ENCODE results near the gene SMCO2.
"Not testable (repeated sequence)": the region's sequence is repeated elsewhere in the genome, so short reads cannot be mapped to it uniquely, and the experiment has no call there.

SMCO2 gene

GRCh38 chr12:27544858-27545257 lies 98.3 kb downstream of the SMCO2 start:
- H3K36me3 ChIP-seq (ENCODE audit: control insufficient read depth in 1 of 2, insufficient read depth in 2 of 2, low read depth in 1 of 2, low read length in 2 of 2); H3K9ac ChIP-seq (ENCODE audit: low read length); H3K4ac ChIP-seq (ENCODE audit: low read depth in 1 of 2, low read length in 2 of 2); H2BK5ac ChIP-seq (ENCODE audit: low read depth, low read length, poor library complexity, severe bottlenecking); H3K27me3 ChIP-seq (ENCODE audit: control insufficient read depth in 1 of 2, insufficient read depth in 1 of 2, low read length in 2 of 2); H3K18ac ChIP-seq (ENCODE audit: low read depth in 1 of 2, low read length in 2 of 2); H3K4me2 ChIP-seq (ENCODE audit: low read length, poor library complexity, severe bottlenecking); H4K91ac ChIP-seq (ENCODE audit: low read length); H2BK120ac ChIP-seq (ENCODE audit: low read depth, low read length); H3K14ac ChIP-seq (ENCODE audit: low read length in 2 of 2); H2BK12ac ChIP-seq (ENCODE audit: low read length in 2 of 2); DNase-seq; H3K27ac ChIP-seq (ENCODE audit: low read length, poor library complexity, severe bottlenecking); H3K4me3 ChIP-seq (ENCODE audit: insufficient read depth in 1 of 2, low read depth in 1 of 2, low read length in 2 of 2); H2AK5ac ChIP-seq (ENCODE audit: low read length, severe bottlenecking); H4K8ac ChIP-seq (ENCODE audit: low read length); H3K9me3 ChIP-seq (ENCODE audit: control insufficient read depth, low read length); H2AFZ ChIP-seq (ENCODE audit: low read depth, low read length); H3K23ac ChIP-seq (ENCODE audit: low read length in 2 of 2); H2BK15ac ChIP-seq (ENCODE audit: low read depth, poor library complexity, severe bottlenecking): not testable (repeated sequence)
- peaks cover 28% of the 10 kb centered on the region for H3K79me1 ChIP-seq (replicated peaks; ENCODE audit: low read length, poor library complexity, severe bottlenecking)
- peaks cover 10% of the 10 kb centered on the region for H3K4me1 ChIP-seq (ENCODE audit: control insufficient read depth, insufficient read depth, low read depth, low read length)
- no CpG with 5 or more reads among the region's 1 CpG for WGBS

DNA sequence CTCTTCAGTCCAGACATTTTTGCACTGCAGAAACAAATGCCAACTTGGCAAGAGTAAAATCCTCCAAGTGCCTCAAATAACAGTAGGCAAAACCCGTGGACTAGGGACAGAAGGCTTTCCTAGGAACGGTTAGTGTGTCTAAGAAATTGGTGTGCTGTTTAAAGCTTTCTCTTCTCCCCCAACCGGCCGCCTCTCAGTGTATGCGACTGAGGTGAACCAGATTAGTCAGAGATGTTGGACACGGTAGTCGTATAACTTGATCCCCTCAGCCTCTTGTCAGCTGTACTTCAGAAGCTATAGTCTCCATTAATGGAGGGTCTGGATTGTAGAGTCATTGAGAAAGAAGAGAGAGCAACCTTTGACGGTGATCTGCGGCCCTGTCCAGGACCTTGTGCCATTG lies 99.1 kb downstream of the SMCO2 start:
- 86% methylated on average over 9 of the region's 9 CpGs for WGBS
- H3K36me3 ChIP-seq (ENCODE audit: control insufficient read depth in 1 of 2, insufficient read depth in 2 of 2, low read depth in 1 of 2, low read length in 2 of 2): no peaks in the 10 kb centered on the region
- peaks cover 13% of the 10 kb centered on the region for H3K4me1 ChIP-seq (ENCODE audit: control insufficient read depth, insufficient read depth, low read depth, low read length)
- no peak overlapping the region for H4K91ac ChIP-seq (ENCODE audit: low read length)
- no peaks in the 10 kb centered on the region for H3K9me3 ChIP-seq (ENCODE audit: control insufficient read depth, low read length)
- no peak overlapping the region for H3K18ac ChIP-seq (ENCODE audit: low read depth in 1 of 2, low read length in 2 of 2)
- peaks cover 26% of the 10 kb centered on the region for H3K79me1 ChIP-seq (replicated peaks; ENCODE audit: low read length, poor library complexity, severe bottlenecking)
- H2AFZ ChIP-seq (ENCODE audit: low read depth, low read length): no peak overlapping the region
- no peak overlapping the region for H3K4me3 ChIP-seq (ENCODE audit: insufficient read depth in 1 of 2, low read depth in 1 of 2, low read length in 2 of 2)
- no peak overlapping the region for H3K23ac ChIP-seq (ENCODE audit: low read length in 2 of 2)
- peak overlapping the region; percentile 19 to 79 for H2BK12ac ChIP-seq (ENCODE audit: low read length in 2 of 2)
- no peaks in the 10 kb centered on the region for H3K27me3 ChIP-seq (ENCODE audit: control insufficient read depth in 1 of 2, insufficient read depth in 1 of 2, low read length in 2 of 2)
- no peak overlapping the region for H2BK120ac ChIP-seq (ENCODE audit: low read depth, low read length)
- H4K8ac ChIP-seq (ENCODE audit: low read length): peak overlapping the region; percentile 31
- no peak overlapping the region for H3K27ac ChIP-seq (ENCODE audit: low read length, poor library complexity, severe bottlenecking)
- no peak overlapping the region for H3K4me2 ChIP-seq (ENCODE audit: low read length, poor library complexity, severe bottlenecking)
- H2AK5ac ChIP-seq (ENCODE audit: low read length, severe bottlenecking): peak overlapping the region; percentile 59
- no peak overlapping the region for H3K9ac ChIP-seq (ENCODE audit: low read length)
- no peak for DNase-seq
- H2BK15ac ChIP-seq (ENCODE audit: low read depth, poor library complexity, severe bottlenecking): no peak overlapping the region
- H2BK5ac ChIP-seq (ENCODE audit: low read depth, low read length, poor library complexity, severe bottlenecking): no peak overlapping the region
- H3K14ac ChIP-seq (ENCODE audit: low read length in 2 of 2): no peak overlapping the region
- no peak overlapping the region for H3K4ac ChIP-seq (ENCODE audit: low read depth in 1 of 2, low read length in 2 of 2)

GRCh38 chr12:27547592-27547991 lies 101.1 kb downstream of the SMCO2 start:
- Histone ChIP-seq H4K91ac (ENCODE audit: low read length) (peak overlapping the region; percentile 43), H3K14ac (ENCODE audit: low read length in 2 of 2) (no peak overlapping the region), H3K27ac (ENCODE audit: low read length, poor library complexity, severe bottlenecking) (no peak overlapping the region), H2BK15ac (ENCODE audit: low read depth, poor library complexity, severe bottlenecking) (no peak overlapping the region), H2AK5ac (ENCODE audit: low read length, severe bottlenecking) (peak overlapping the region; percentile 74), H3K79me1 (replicated peaks; ENCODE audit: low read length, poor library complexity, severe bottlenecking) (peaks cover 30% of the 10 kb centered on the region), H2BK12ac (ENCODE audit: low read length in 2 of 2) (peak overlapping the region in 1 of 2 experiments; percentile 71), H2BK120ac (ENCODE audit: low read depth, low read length) (no peak overlapping the region), H2AFZ (ENCODE audit: low read depth, low read length) (no peak overlapping the region), H3K4ac (ENCODE audit: low read depth in 1 of 2, low read length in 2 of 2) (peak overlapping the region in 1 of 2 experiments; percentile 46), H3K4me1 (ENCODE audit: control insufficient read depth, insufficient read depth, low read depth, low read length) (peaks cover 12% of the 10 kb centered on the region), H2BK5ac (ENCODE audit: low read depth, low read length, poor library complexity, severe bottlenecking) (no peak overlapping the region), H3K23ac (ENCODE audit: low read length in 2 of 2) (no peak overlapping the region), H3K4me2 (ENCODE audit: low read length, poor library complexity, severe bottlenecking) (no peak overlapping the region), H3K4me3 (ENCODE audit: insufficient read depth in 1 of 2, low read depth in 1 of 2, low read length in 2 of 2) (no peak overlapping the region), H3K18ac (ENCODE audit: low read depth in 1 of 2, low read length in 2 of 2) (peak overlapping the region in 1 of 2 experiments; percentile 71), H3K36me3 (ENCODE audit: control insufficient read depth in 1 of 2, insufficient read depth in 2 of 2, low read depth in 1 of 2, low read length in 2 of 2) (no peaks in the 10 kb centered on the region), H3K9ac (ENCODE audit: low read length) (no peak overlapping the region), H3K27me3 (ENCODE audit: control insufficient read depth in 1 of 2, insufficient read depth in 1 of 2, low read length in 2 of 2) (no peaks in the 10 kb centered on the region), H4K8ac (ENCODE audit: low read length) (peak overlapping the region; percentile 67), H3K9me3 (ENCODE audit: control insufficient read depth, low read length) (no peaks in the 10 kb centered on the region)
- 92% methylated on average over 4 of the region's 5 CpGs for WGBS
- no peak for DNase-seq

DNA sequence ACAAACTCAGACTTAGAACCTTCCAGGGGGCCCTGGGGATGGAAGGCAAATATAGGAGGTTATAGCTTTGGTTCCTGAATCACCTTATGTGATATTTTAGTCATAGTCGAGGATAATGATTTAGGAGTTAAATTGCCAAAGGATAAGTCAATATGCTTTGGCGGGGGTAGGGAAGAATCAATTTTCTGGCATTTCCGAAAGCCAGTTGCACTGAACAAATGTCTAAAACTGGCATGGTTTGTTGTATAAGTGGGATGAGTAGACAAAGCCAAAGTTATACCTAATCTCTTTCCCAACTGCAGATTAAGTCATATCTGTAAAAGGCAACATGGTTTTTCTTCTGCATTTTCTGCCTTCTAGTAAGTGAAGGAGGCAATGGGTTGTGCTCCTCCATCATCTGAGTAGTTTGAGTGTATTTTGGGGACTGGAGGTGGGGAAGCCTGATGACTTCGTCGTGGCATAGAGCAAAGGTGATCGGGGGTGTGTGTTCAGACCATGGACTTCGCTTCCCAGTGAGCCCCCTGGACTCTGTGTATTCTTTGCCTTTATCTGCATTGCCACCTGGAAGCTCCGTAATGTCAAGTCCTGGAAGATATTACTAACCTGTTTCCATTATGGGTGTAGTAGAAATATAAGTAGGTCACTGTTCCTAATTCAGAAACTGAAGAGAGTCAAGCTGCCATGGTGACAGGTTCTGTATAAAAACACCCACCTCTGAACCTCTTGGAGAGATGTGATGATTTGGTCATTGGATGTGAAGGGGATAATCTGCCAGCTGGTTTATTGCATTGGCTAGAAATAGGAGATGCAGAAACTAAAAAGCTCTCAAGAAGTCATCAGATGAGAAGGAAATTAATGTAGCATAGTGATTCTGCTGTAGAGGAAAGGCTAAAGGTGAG lies 102.0 kb downstream of the SMCO2 start:
- Histone ChIP-seq H3K4ac (ENCODE audit: low read depth in 1 of 2, low read length in 2 of 2) (peak overlapping the region in 1 of 2 experiments; percentile 9), H3K23ac (ENCODE audit: low read length in 2 of 2) (no peak overlapping the region), H2BK120ac (ENCODE audit: low read depth, low read length) (no peak overlapping the region), H3K18ac (ENCODE audit: low read depth in 1 of 2, low read length in 2 of 2) (peak overlapping the region; percentile 11 to 56), H2BK12ac (ENCODE audit: low read length in 2 of 2) (peak overlapping the region; percentile 8 to 20), H2AFZ (ENCODE audit: low read depth, low read length) (no peak overlapping the region), H3K4me1 (ENCODE audit: control insufficient read depth, insufficient read depth, low read depth, low read length) (peaks cover 15% of the 10 kb centered on the region), H3K4me2 (ENCODE audit: low read length, poor library complexity, severe bottlenecking) (no peak overlapping the region), H2BK15ac (ENCODE audit: low read depth, poor library complexity, severe bottlenecking) (peak overlapping the region; percentile 60), H3K14ac (ENCODE audit: low read length in 2 of 2) (no peak overlapping the region), H3K9me3 (ENCODE audit: control insufficient read depth, low read length) (no peaks in the 10 kb centered on the region), H3K27me3 (ENCODE audit: control insufficient read depth in 1 of 2, insufficient read depth in 1 of 2, low read length in 2 of 2) (no peaks in the 10 kb centered on the region), H3K9ac (ENCODE audit: low read length) (peak overlapping the region; percentile 77), H4K8ac (ENCODE audit: low read length) (peak overlapping the region; percentile 55), H3K79me1 (replicated peaks; ENCODE audit: low read length, poor library complexity, severe bottlenecking) (peaks cover 37% of the 10 kb centered on the region), H3K4me3 (ENCODE audit: insufficient read depth in 1 of 2, low read depth in 1 of 2, low read length in 2 of 2) (peak overlapping the region in 1 of 2 experiments; percentile 56), H2AK5ac (ENCODE audit: low read length, severe bottlenecking) (no peak overlapping the region), H3K27ac (ENCODE audit: low read length, poor library complexity, severe bottlenecking) (peak overlapping the region; percentile 51), H3K36me3 (ENCODE audit: control insufficient read depth in 1 of 2, insufficient read depth in 2 of 2, low read depth in 1 of 2, low read length in 2 of 2) (peaks cover 0 to 3% of the 10 kb centered on the region in 2 experiments), H2BK5ac (ENCODE audit: low read depth, low read length, poor library complexity, severe bottlenecking) (no peak overlapping the region), H4K91ac (ENCODE audit: low read length) (no peak overlapping the region)
- 91% methylated on average over 6 of the region's 8 CpGs for WGBS
- DNase-seq: no peak

Data from mesenchymal stem cell (in vitro differentiated cells and primary cell).